GM12878 (cell line): ENCODE data around the gene CBARP. TPM values are rescaled to one million over a fixed set of nuclear protein-coding genes. Genes with fewer than 3 reads are reported as not detected.

Experiments
- ELK1 ChIP-seq: IDR thresholded peaks from 2 replicates; pipeline ENCODE4 v1.6.1; 2012; ENCODE audit warnings: low read depth, low read length, improper control_type of control experiment
- FOXK2 ChIP-seq: fragments of 450-650 bp; IDR thresholded peaks from 2 replicates; pipeline ENCODE4 v1.6.1; 2017; ENCODE audit warnings: mild to moderate bottlenecking, moderate library complexity
- MEF2A ChIP-seq: IDR thresholded peaks from 2 replicates; pipeline ENCODE4 v1.6.1; 2011; ENCODE audit warnings: low read depth, mild to moderate bottlenecking, low read length, moderate library complexity; ENCODE audit not compliant: insufficient read depth
- SMC3 ChIP-seq: IDR thresholded peaks from 2 replicates; pipeline ENCODE4 v1.6.1; 2011; ENCODE audit warnings: low read length, improper control_type of control experiment, borderline replicate concordance
- SREBF1 ChIP-seq: IDR thresholded peaks from 2 replicates; pipeline ENCODE4 v1.6.1; 2012; ENCODE audit warnings: mild to moderate bottlenecking, low read length
- USF1 ChIP-seq: IDR thresholded peaks from 2 replicates; pipeline ENCODE4 v1.6.1; 2011; ENCODE audit warnings: borderline replicate concordance, low read depth, mild to moderate bottlenecking, moderate library complexity, mixed read lengths, low read length; ENCODE audit not compliant: insufficient read depth; ENCODE audit errors: extremely low read length
- ZNF687 ChIP-seq: fragments of 450-650 bp; IDR thresholded peaks from 2 replicates; pipeline ENCODE4 v1.6.1; 2017; ENCODE audit warnings: mild to moderate bottlenecking, moderate library complexity
- polyA plus RNA-seq, 11 experiments: library from polyadenylated mRNA; depleted of rRNA in 4 of 11; unstranded in 6 of 11; stranded (reverse) in 5 of 11; fragments of >200 nt; fragmentation: Nextera tagmentation in 4 of 11; fragmentation: Illumina TruSeq in 1 of 11; extraction: Ambion mirVana in 4 of 11; extraction: Trizol in 1 of 11; gene quantifications; 1 replicate in 1 of 11; 2 replicates in 10 of 11; pipeline versions ENCODE4 v1.2.1 to v1.2.3, GENCODE V29; 2011 to 2016; ENCODE audit warnings: inconsistent platforms in 2 of 11, missing spikeins in 2 of 11, low read depth in 1 of 11
- total RNA-seq, 4 experiments: library from RNA; depleted of rRNA in 3 of 4; stranded (reverse); fragments of >200 nt in 3 of 4; fragmentation: Illumina TruSeq in 1 of 4; extraction: Trizol in 1 of 4; gene quantifications; 2 replicates each; pipeline versions ENCODE4 v1.2.1 to v1.2.3, GENCODE V29; 2013 to 2021

Gene CBARP
- total and polyA plus RNA-seq, 10 of the 15 experiments (the other 5 are each of a cell fraction or from before 2014, with no cell fraction given): 0.04 to 0.59 (median 0.18) TPM; not detected in 3

- peak; percentile 72 for TF ChIP-seq ZNF687
- TF ChIP-seq MEF2A: 0 out of 2 replicates have a peak, but pooled peaks have one; percentile 11
- 0 out of 2 replicates have a peak, but pooled peaks have one; percentile 1 for TF ChIP-seq SMC3
- no peak for TF ChIP-seq USF1
- TF ChIP-seq FOXK2: no peak
- peak; percentile 94 for TF ChIP-seq ELK1
- peak; percentile 82 for TF ChIP-seq SREBF1
These were observed 3.8 kb upstream of the CBARP start, which contains the start of gene ATP5F1D (continued) for GRCh38 chr19:1241417-1242095.
